T-helper 2 cell treated with Interferon-gamma antibody and Interleukin-4, amounts not matched to agents 5 μg/mL and 100 μg/mL, for 36 hours (primary cell): Measurements from ENCODE around the gene POP4.

Source experiments
- DNase-seq: peaks from one replicate; pipeline ENCODE4 v3.0.0; 2021; ENCODE audit warnings: low spot score
- H3K27ac Mint-ChIP-seq: one replicate; pipeline ENCODE4 v1.8.0; 2021; ENCODE audit warnings: mild to moderate bottlenecking, mixed read lengths
- H3K27me3 Mint-ChIP-seq: one replicate; pipeline ENCODE4 v1.8.0; 2021; ENCODE audit warnings: low read depth, mixed read lengths
- H3K36me3 Mint-ChIP-seq: one replicate; pipeline ENCODE4 v1.8.0; 2021; ENCODE audit warnings: low read depth, mixed read lengths
- H3K4me1 Mint-ChIP-seq: one replicate; pipeline ENCODE4 v1.8.0; 2021; ENCODE audit warnings: low read depth, mixed read lengths
- H3K4me3 Mint-ChIP-seq: one replicate; pipeline ENCODE4 v1.8.0; 2022; ENCODE audit warnings: mild to moderate bottlenecking, moderate library complexity, mixed read lengths
- H3K9me3 Mint-ChIP-seq: one replicate; pipeline ENCODE4 v1.8.0; 2021; ENCODE audit warnings: mixed read lengths

The POP4 gene

DNA sequence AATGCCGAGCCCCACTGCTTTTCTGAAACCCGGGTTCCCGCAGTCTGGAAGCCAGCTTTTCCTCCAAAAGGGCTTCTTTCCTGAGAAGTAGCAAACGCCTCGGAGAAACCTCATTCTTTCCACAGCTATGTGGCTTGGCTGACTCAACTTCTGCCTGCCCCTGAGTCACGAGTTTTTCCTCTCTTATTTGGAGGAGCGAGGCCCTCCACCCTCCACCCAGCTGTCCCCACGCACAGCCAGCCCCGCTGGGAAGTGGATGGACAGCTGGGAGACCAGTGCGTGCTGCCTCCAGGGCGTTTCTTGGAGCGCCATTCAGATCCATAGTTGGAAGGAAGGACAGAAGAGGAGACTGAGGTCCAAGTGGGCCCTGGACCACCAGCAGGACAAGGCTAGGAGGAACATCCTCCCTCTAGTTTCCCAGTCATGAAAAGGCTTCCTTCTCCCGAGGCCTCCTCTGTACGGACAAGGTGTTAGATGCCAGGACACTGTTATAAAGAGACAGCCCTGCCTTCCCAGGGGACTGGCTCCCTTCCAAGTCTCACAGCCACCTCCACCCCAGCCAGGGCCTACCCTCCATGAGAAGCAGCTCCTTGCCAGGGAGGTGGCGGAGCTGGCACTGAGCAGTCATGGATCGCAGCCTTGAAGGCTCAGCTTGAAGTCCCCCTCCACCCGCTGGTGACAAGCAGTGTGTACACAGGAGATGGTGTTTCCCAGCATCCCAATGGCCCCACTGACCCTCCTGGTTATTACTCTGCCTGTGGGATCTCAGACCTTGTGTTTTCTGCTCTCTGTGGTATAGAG lies 56.7 kb downstream of the POP4 start:
- H3K36me3 Mint-ChIP-seq, result peaks cover 9% of the 10 kb centered on the region
- H3K9me3 Mint-ChIP-seq, result no peaks in the 10 kb centered on the region
- H3K27me3 Mint-ChIP-seq, result no peaks in the 10 kb centered on the region
- peak; percentile 66 for DNase-seq
- peaks cover 40% of the 10 kb centered on the region for H3K4me1 Mint-ChIP-seq
- H3K27ac Mint-ChIP-seq, result peak overlapping the region; percentile 65
- peak overlapping the region; percentile 24 for H3K4me3 Mint-ChIP-seq

- Mint-ChIP-seq H3K9me3 (no peaks in the 10 kb centered on the region), H3K4me3 (peak overlapping the region; percentile 71), H3K27ac (peak overlapping the region; percentile 49), H3K27me3 (no peaks in the 10 kb centered on the region), H3K4me1 (peaks cover 50% of the 10 kb centered on the region), H3K36me3 (peaks cover 15% of the 10 kb centered on the region)
- no peak for DNase-seq
These were observed 58.0 kb downstream of the POP4 start for GRCh38 chr19:29663861-29664752.

DNA sequence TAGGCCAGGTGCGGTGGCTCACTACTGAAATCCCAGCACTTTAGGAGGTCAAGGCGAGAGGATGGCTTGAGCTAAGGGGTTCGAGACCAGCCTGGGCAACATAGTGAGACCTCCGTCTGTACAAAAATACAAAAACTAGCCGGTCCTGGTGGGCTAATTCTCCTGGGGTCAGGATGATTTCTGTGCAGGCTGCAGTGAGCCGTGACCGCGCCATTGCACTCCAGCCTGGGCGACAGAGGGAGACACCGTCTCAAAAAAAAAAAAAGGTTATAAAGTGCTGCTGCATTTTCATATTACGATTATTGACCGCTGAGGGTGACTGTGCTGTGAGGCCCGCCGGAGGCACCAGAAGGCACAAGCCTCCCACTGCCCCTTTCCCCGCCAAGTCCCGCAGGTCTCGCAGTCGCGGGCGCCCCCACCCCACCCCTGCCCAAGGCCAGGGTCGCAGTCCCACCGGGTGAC lies 58.7 kb downstream of the POP4 start:
- H3K4me1 Mint-ChIP-seq, result peaks cover 56% of the 10 kb centered on the region
- H3K9me3 Mint-ChIP-seq, result no peaks in the 10 kb centered on the region
- no peak for DNase-seq
- peak overlapping the region; percentile 63 for H3K27ac Mint-ChIP-seq
- no peaks in the 10 kb centered on the region for H3K27me3 Mint-ChIP-seq
- H3K36me3 Mint-ChIP-seq, result peaks cover 21% of the 10 kb centered on the region
- H3K4me3 Mint-ChIP-seq, result peak overlapping the region; percentile 71

- Mint-ChIP-seq H3K4me3 (peak within 1 kb of the TSS; percentile 92), H3K9me3 (no peaks in the 10 kb centered on the region), H3K27ac (peak within 1 kb of the TSS; percentile 68), H3K27me3 (no peaks in the 10 kb centered on the region), H3K4me1 (peaks cover 60% of the 10 kb centered on the region), H3K36me3 (peaks cover 26% of the 10 kb centered on the region)
- DNase-seq, result peak; percentile 94
These were observed 59.2 kb downstream of the POP4 start, which contains the start of gene PLEKHF1 for GRCh38 chr19:29665215-29665825. Gene PLEKHF1, plus strand, starts transcription at chr19:29665461. Its CDS starts 8,379 bp downstream, at chr19:29673840.

DNA sequence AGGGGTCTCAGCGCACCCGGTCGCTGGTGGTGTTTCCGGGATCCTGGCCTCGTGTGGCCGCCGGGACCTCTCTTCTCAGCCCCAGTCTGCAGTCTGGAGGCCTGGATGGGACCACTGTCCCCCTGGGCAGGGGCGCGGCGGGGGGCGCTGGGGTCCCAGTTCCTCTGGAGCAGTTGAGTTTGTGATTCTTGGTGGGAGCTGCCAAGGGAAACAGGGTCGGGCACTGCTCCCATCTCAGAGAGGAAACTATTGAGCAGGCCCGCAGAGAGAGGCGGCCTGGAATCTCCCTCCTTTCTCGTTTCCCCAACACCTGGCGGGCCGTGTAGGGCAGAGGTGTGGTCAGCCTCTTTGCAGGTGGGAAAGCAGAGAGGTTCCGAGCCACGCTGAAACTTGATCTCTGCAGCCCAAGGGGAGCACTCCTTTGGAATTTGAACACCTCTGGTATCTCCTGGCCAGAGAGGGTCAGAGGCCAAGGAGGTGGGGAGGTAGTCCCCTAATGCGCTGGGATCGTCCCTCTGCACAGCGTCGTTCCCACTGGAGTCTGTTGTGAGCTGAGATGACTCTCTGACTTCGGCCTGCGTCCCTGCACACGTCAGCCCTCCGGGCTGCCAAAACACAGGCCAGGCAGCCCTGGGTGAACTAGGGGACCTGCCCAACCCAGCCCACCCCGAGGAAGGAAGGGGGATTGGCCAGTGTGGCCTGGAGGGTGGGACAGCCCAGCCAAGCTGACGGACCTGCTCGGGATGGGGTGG lies 59.9 kb downstream of the POP4 start:
- Mint-ChIP-seq H3K27ac (peak overlapping the region; percentile 68), H3K9me3 (no peaks in the 10 kb centered on the region), H3K4me3 (peak overlapping the region; percentile 92), H3K36me3 (peaks cover 30% of the 10 kb centered on the region), H3K27me3 (no peaks in the 10 kb centered on the region), H3K4me1 (peaks cover 60% of the 10 kb centered on the region)
- no peak for DNase-seq
